Left colon (tissue), 2 donors: Measurements from ENCODE around the gene NF1. TPM values are rescaled to one million over a fixed set of nuclear protein-coding genes. Genes with fewer than 3 reads are reported as not detected.
"Not testable (repeated sequence)": the region's sequence is repeated elsewhere in the genome, so short reads cannot be mapped to it uniquely, and the experiment has no call there.

Source experiments
- ATAC-seq: fragments of 200-7000 bp; cut with Tn5 transposase; one replicate; pipeline ENCODE4 v1.9.1; 2020; ENCODE audit warnings: mild to moderate bottlenecking, moderate library complexity
- DNase-seq, 2 donors: peaks; one replicate each; pipeline ENCODE4 v3.0.0-alpha.2; 2020
- intact Hi-C, 2 donors: fragments of 100-400 bp; cut with DNase I in 1 of 2; cut with micrococcal nuclease in 1 of 2; formaldehyde crosslinking; loops; one replicate each; pipeline versions ENCODE4 v1.11.2 to v1.14.0; 2022; cut with DNase I, micrococcal nuclease
- total RNA-seq, 2 donors: library from RNA; stranded (reverse); fragmentation: NEBNext Ultra II Directional; extraction: Animal tissue kit (Norgen Biotek cat#: 25700); gene quantifications; one replicate each; pipeline ENCODE4 v1.2.1, GENCODE V29; 2021
- donor health status: DM: no; HTN: no; CAD: no.
- donor health status: DM: yes; HTN: yes; CAD: no.

NF1 gene
- total RNA-seq, 2 donors from 2014 or later, result 48.9 to 61.4 TPM

DNA sequence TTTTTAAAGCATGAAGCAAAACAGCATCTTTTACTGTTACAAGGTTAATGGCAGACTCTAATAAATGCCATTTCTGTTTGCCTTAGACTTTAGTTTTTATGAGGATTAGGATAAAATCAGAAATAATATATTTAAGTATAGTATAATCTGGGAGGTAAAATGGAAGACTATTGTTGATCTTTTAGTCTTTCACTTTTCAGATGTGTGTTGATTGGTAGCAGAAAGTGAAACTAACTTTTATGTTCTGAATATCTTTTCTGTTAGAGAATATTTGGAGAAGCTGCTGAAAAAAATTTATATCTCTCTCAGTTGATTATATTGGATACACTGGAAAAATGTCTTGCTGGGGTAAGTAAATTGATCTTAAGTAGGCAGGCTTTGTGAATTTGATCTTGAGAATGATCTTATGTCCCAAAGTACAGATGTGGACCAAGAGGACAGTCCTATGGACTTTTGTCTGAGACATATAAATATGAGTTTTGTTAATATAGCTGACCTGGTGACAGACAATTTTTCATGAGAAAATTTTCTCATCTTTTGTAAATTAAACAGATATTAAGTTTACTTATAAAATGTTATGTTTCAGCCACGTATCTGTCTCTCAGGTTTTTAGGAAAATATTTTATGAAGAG lies 64.1 kb downstream of the NF1 start:
- no peak for DNase-seq
- ATAC-seq, result no peak
- intact Hi-C loops, result no loop called here

DNA sequence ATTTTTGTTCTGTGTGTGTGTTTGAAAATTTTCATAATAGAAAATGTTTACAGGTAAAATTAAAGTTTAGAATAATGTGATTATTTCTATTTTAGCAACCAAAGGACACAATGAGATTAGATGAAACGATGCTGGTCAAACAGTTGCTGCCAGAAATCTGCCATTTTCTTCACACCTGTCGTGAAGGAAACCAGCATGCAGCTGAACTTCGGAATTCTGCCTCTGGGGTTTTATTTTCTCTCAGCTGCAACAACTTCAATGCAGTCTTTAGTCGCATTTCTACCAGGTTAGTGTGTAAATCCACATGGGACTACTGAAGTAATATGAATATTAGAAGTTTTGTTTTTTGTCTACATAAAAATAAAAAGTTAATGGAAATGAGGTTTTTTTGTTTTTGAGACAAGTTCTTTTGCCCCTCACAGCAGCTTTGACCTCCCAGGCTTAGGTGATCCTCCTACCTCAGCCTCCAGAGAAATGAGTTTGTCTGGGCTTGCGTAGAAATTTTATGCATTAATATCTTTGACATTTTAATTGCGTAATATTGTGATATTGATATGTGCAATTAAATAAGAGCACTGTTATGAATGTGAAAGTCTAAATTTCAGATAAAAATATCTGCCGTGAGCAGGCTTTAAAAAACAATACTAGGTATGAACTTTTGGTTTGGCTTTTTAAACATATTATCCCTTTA lies 68.5 kb downstream of the NF1 start:
- ATAC-seq (no peak), DNase-seq (no peak)
- intact Hi-C loops, result no loop called here

DNA sequence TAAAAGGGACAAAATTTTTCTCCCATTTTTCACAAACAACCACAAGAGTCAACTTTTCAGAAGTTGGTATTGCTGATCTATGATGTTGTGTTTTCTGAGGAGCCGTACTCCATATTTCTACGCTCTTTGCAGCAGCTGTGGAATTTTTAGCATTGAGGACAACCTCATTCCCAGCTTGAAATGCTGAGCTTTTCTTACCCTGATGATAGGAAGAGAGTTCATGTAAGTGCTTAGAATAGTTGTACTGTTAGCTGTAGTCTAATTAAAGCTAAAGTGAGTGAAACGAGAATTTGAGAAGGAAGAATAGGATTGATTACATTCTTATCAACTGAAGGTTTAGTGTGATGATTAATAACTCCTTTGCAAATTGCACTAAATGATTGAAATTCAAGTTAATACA lies 72.3 kb downstream of the NF1 start:
- intact Hi-C loops, result no loop called here
- ATAC-seq, result no peak
- no peak for DNase-seq

- intact Hi-C loops, result no loop called here
- no peak for ATAC-seq
- no peak for DNase-seq
Observed at GRCh38 chr17:31171701-31172100, 76.9 kb downstream of the NF1 start.

DNA sequence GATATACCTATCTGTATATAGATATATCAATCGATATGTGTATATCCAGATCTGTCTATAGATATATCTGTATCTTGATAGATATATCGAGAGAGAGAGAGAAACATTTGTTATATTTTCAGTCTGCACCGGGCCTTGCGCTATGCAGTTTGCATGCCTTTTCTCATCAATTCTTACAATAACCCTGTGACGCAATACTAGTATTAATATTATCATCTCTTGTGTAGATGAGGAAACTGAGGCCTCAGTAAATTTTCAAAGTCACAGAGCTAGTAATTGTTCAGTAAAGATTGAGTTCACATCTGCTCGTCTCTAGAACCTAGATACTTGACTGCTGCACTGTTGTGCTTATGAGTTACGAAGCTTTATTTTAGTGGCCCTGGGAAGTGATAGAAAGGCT lies 77.6 kb downstream of the NF1 start:
- intact Hi-C loops, result no loop called here
- ATAC-seq, result no peak

DNA sequence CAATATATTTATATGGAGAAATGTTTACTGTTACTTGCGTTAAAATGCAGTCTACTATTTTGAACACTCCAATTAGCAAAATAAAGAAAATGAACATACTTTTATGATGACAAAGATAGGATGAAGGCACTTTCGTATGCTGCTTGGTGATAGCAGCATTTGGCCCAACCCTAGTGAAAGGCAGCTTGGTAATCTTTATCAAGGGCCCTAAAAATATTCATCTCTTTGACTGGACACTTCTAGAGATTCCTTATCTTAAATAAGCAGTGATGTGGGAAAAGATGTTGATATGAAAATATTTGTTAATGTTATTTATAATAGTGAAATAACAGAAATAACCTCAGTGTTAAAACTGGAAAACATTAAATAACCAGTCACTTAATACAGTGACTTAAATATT lies 79.4 kb downstream of the NF1 start:
- ATAC-seq, result no peak
- no peak for DNase-seq
- intact Hi-C loops, result no loop called here

More for the DNA sequence above, 77.6 kb downstream of the NF1 start:
- no peak for DNase-seq

- intact Hi-C loops, result no loop called here
- ATAC-seq (no peak), DNase-seq (no peak)
Observed at GRCh38 chr17:31175237-31175636, 80.5 kb downstream of the NF1 start.

GRCh38 chr17:31176143-31176542 lies 81.4 kb downstream of the NF1 start:
- intact Hi-C loops, ATAC-seq, DNase-seq: not testable (repeated sequence)

GRCh38 chr17:31178951-31179350 lies 84.2 kb downstream of the NF1 start:
- DNase-seq, ATAC-seq, intact Hi-C loops: not testable (repeated sequence)

GRCh38 chr17:31195305-31195704 lies 100.5 kb downstream of the NF1 start:
- ATAC-seq (no peak), DNase-seq (no peak)
- intact Hi-C loops, result no loop called here

DNA sequence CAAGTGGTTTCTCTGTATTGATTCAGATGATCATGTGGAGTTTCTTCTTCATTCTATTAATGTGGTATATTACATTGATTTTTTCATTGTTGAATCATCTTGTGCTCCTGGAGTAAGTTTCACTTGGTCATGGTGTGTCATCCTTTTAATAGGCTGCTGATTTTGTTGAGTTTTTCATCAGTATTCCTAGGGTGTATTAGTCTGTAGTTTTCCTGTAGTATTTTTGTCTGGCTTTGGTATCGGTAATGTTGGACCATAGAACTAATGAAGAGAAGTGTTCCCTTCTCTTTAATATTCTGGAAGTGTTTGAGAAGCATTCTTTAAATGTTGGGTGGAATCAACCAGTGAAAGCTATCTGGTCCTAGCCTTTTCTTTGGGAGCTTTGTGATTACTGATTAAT lies 103.2 kb downstream of the NF1 start:
- intact Hi-C loops, result no loop called here
- ATAC-seq (no peak), DNase-seq (no peak)

DNA sequence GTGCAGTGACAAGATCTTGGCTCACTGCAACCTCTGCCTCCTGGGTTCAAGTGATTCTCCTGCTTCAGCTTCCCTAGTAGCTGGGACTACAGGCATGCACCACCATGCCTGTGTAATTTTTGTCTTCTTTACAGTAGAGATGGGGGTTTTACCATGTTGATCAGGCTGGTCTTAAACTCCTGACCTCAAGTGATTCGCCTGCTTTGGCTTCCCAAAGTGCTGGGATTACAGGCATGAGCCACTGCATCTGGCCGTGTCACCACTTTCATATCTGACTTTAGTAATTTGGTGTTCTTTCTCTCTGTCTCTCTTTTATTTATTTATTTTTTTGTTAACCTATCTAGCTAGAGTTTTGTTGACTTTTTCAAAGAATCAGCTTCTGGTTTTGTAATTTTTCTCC lies 103.9 kb downstream of the NF1 start:
- ATAC-seq, DNase-seq, intact Hi-C loops: not testable (repeated sequence)

DNA sequence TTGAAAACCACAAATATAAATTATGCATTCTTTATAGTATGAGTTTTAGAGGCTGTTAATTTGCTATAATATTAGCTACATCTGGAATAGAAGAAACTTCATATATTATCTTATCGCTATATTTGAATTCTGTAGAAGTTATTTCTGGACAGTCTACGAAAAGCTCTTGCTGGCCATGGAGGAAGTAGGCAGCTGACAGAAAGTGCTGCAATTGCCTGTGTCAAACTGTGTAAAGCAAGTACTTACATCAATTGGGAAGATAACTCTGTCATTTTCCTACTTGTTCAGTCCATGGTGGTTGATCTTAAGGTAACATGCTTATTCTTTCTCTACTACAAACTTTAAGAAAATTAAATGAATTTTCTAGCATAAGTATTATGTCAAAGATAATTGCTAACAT lies 105.5 kb downstream of the NF1 start:
- no peak for DNase-seq
- intact Hi-C loops, result no loop called here
- ATAC-seq, result no peak

DNA sequence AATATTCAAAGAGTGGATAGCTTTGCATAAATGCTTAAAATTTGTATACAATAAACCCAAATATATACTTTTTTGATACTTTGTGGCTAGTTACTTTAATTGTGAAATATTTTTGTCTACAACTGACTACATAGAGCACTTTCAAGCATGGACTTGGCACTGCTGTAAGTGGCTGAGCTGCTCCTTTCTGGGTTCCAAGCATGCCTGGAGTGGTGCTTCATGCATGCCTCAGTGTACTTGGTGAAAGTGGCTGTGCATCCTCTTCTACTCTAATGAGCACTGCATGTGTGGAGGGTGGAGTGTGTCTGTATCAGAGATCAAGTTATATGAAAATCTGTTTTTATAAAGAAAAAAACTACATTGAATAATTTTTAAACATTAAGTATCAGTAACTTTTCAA lies 108.2 kb downstream of the NF1 start:
- intact Hi-C loops, result no loop called here
- ATAC-seq (no peak), DNase-seq (no peak)

- DNase-seq, result no peak
- intact Hi-C loops, result no loop called here
- ATAC-seq, result no peak
Observed at GRCh38 chr17:31211352-31212012, 116.7 kb downstream of the NF1 start.

- DNase-seq, result no peak
- ATAC-seq, result no peak
- intact Hi-C loops, result loop anchor here in 1 of 2 donors (5.0 kb wide), 1 partner anchor 204 kb away; no protein-coding TSS in a partner anchor
Observed at GRCh38 chr17:31216031-31216751, 121.4 kb downstream of the NF1 start.

- DNase-seq, result no peak
- intact Hi-C loops, result no loop called here
- ATAC-seq, result peak; percentile 73
Observed at GRCh38 chr17:31224366-31224765, 129.6 kb downstream of the NF1 start.

- ATAC-seq, result no peak
- intact Hi-C loops, result no loop called here
- no peak for DNase-seq
Observed at GRCh38 chr17:31225831-31226230, 131.1 kb downstream of the NF1 start.

GRCh38 chr17:31226373-31226772 lies 131.6 kb downstream of the NF1 start:
- ATAC-seq, result no peak
- no peak for DNase-seq

GRCh38 chr17:31226950-31227349 lies 132.2 kb downstream of the NF1 start:
- DNase-seq (no peak), ATAC-seq (no peak)
- intact Hi-C loops, result no loop called here

More at GRCh38 chr17:31226373-31226772, 131.6 kb downstream of the NF1 start:
- intact Hi-C loops, result no loop called here
